Stimulated activated CD4-positive, alpha-beta T cell treated with anti-CD3 and anti-CD28 coated beads, Interleukin-4, amount 100 ng/mL, for 24 hours (primary cell): Measurements from ENCODE around the gene EFNB2.

Experiments
- DNase-seq: peaks from one replicate; pipeline ENCODE4 v3.0.0-alpha.2; 2020

Gene EFNB2

GRCh38 chr13:106498571-106498970 lies 36.9 kb downstream of the EFNB2 start:
- DNase-seq, result no peak

GRCh38 chr13:106498158-106498557 lies 37.3 kb downstream of the EFNB2 start:
- no peak for DNase-seq

GRCh38 chr13:106497079-106497478 lies 38.4 kb downstream of the EFNB2 start:
- DNase-seq, result no peak

GRCh38 chr13:106496072-106496997 lies 39.1 kb downstream of the EFNB2 start:
- no peak for DNase-seq

GRCh38 chr13:106494936-106495335 lies 40.5 kb downstream of the EFNB2 start:
- DNase-seq, result no peak

- DNase-seq, result no peak
These were observed 41.0 kb downstream of the EFNB2 start for GRCh38 chr13:106494506-106494905.

GRCh38 chr13:106493533-106494220 lies 41.8 kb downstream of the EFNB2 start:
- no peak for DNase-seq

GRCh38 chr13:106492588-106493475 lies 42.6 kb downstream of the EFNB2 start:
- DNase-seq, result no peak

GRCh38 chr13:106491928-106492587 lies 43.4 kb downstream of the EFNB2 start:
- no peak for DNase-seq

GRCh38 chr13:106491463-106491862 lies 44.0 kb downstream of the EFNB2 start:
- DNase-seq, result no peak

- DNase-seq, result no peak
These were observed 44.7 kb downstream of the EFNB2 start for GRCh38 chr13:106490569-106491321.

- no peak for DNase-seq
These were observed 45.5 kb downstream of the EFNB2 start for GRCh38 chr13:106489849-106490568.

GRCh38 chr13:106488686-106489085 lies 46.8 kb downstream of the EFNB2 start:
- no peak for DNase-seq

- DNase-seq, result no peak
These were observed 47.4 kb downstream of the EFNB2 start for GRCh38 chr13:106488076-106488475.

- DNase-seq, result no peak
These were observed 48.3 kb downstream of the EFNB2 start for GRCh38 chr13:106487129-106487528.

- no peak for DNase-seq
These were observed 49.2 kb downstream of the EFNB2 start for GRCh38 chr13:106486287-106486686.

- DNase-seq, result no peak
These were observed 50.8 kb downstream of the EFNB2 start for GRCh38 chr13:106484537-106485193.

GRCh38 chr13:106484084-106484483 lies 51.4 kb downstream of the EFNB2 start:
- DNase-seq, result no peak

- no peak for DNase-seq
These were observed 53.5 kb downstream of the EFNB2 start for GRCh38 chr13:106481919-106482318.

GRCh38 chr13:106480351-106480910 lies 55.0 kb downstream of the EFNB2 start:
- no peak for DNase-seq
